HAP-1 (cell line): ENCODE measurements around the gene COL4A6.

Source experiments
- DNase-seq, 2 experiments: peaks; one replicate each; pipeline ENCODE4 v3.0.0-alpha.2; 2016 to 2020; ENCODE audit warnings: low spot score in 2 of 2
- H3K27me3 ChIP-seq: fragments of 250-450 bp; sonication (Bioruptor Pico); 2 replicates; pipeline ENCODE4 v1.5.1; 2020; ENCODE audit warnings: low read depth, mild to moderate bottlenecking, moderate library complexity
- H3K36me3 ChIP-seq: fragments of 250-450 bp; sonication (Bioruptor Pico); replicated peaks from 2 replicates; pipeline ENCODE4 v1.5.1; 2020; ENCODE audit warnings: mild to moderate bottlenecking
- H3K4me1 ChIP-seq: fragments of 250-450 bp; sonication (Bioruptor Pico); 2 replicates; pipeline ENCODE4 v1.5.1; 2020; ENCODE audit warnings: mild to moderate bottlenecking
- H3K4me3 ChIP-seq: fragments of 250-450 bp; sonication (Bioruptor Pico); 2 replicates; pipeline ENCODE4 v1.5.1; 2020; ENCODE audit warnings: mild to moderate bottlenecking, moderate library complexity
- H3K9me3 ChIP-seq: fragments of 250-450 bp; sonication (Bioruptor Pico); 2 replicates; pipeline ENCODE4 v1.5.1; 2020; ENCODE audit warnings: mild to moderate bottlenecking, moderate library complexity
- in situ Hi-C: fragments of 300-500 bp; cut with MboI; formaldehyde crosslinking; loops from 3 replicates; pipeline ENCODE4 v1.14.3; 2020; ENCODE audit warnings: low sequenced_read_pairs, inconsistent platforms, mixed read lengths

The COL4A6 gene

DNA sequence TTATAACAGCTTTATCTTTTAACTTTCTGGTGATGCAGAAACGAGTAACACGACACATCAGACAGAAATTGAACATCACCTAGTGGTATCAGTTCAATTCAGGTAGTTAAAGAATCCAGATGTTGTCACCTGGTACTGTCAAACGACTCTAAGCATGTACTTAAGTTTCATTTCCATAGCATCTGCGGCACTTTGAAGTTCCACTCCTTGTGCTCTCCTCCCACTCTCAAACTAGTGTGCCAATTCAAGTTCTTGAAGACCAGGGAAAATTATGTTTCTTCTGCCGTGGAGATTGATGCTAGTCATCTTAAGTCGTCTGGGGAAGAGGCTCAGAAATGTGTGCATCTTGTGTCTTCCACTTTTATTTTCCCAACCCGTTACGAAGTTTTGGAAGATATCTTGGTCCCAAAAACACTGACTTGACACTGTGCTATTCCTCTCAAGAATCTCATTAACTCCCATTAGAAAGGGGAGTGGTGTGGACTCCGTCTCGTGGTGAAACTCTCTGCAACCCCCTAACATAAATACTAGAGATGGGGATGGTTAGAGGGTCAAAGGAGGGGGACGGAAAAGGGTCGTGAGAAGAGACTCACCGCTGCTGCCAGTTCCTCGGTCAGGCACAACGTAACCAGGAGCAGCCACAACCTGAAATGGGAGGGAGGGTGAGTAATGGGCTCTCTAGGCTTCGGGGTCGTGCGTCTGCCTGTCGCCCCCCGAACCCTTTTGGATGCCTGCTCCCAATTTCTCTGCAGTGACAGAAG is 693 bp downstream of the COL4A6 start:
- no peaks in the 10 kb centered on the region for H3K27me3 ChIP-seq
- H3K4me1 ChIP-seq = peaks cover 30% of the 10 kb centered on the region
- in situ Hi-C loops = no loop called here
- no peaks in the 10 kb centered on the region for H3K9me3 ChIP-seq
- no peaks in the 10 kb centered on the region for H3K36me3 ChIP-seq
- DNase-seq = no peak
- peak overlapping the region; percentile 59 for H3K4me3 ChIP-seq

DNA sequence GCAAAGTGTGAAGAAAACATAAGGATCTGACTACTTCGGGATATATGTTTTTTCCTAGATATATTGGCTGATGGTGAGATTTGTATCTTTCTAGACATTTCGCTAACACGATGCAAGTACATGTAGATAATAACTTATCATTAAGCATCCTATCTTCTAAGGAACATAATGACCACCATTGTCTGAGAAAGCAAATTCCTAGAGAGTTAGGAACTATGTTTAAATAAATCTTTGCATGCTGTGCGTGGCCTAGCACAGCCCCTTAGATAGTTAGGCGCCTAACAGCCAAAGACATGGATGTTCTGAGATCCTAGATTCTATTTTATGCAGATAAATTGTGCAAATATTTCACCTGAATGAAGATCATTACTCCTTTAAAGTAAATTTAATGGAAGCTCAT is 3.0 kb downstream of the COL4A6 start:
- Histone ChIP-seq H3K4me3 (no peak overlapping the region), H3K9me3 (no peaks in the 10 kb centered on the region), H3K36me3 (no peaks in the 10 kb centered on the region), H3K4me1 (peaks cover 20% of the 10 kb centered on the region), H3K27me3 (no peaks in the 10 kb centered on the region)
- DNase-seq = no peak
- in situ Hi-C loops = no loop called here

DNA sequence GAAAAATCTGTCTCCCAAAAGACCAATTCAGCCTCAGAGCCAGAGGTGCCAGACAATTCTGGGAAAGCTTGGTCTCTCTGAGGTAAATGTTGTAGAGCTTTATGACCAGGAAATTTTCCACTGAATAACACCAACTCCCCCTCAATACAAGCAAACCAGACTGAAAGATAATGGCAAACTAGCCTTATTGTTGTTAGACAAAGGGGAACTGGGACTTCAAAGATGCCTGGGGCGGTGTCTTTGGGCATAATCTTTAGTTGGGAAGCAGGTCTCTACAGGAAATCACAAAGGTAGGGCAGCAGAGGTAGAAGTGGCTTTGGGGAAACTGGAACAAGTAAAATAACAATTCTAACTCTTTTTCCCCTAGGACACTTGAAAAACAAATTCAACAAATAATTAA is 12.0 kb downstream of the COL4A6 start:
- Histone ChIP-seq H3K4me3 (no peak overlapping the region), H3K27me3 (no peaks in the 10 kb centered on the region), H3K36me3 (no peaks in the 10 kb centered on the region), H3K4me1 (peaks cover 24% of the 10 kb centered on the region), H3K9me3 (no peaks in the 10 kb centered on the region)
- DNase-seq = peak; percentile 88 to 93
- in situ Hi-C loops = no loop called here

DNA sequence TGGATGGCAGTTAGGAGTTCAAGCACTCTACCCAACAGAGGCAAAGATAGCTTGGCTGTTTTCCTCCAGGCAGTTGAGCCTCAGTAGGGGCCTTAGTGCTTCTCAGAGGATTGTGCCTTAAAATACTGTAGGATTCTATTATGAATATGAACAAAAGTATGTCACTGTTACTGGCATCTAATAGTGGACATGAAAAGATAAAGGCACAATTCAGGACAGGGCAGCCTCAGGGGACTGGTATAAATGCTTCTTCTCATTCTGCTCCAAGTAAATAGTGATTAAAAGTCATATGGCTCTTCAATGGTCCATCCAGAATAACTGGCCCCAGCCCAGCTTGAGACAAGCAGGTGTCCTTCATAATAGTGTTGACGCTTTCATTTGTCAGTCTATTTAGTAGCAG is 17.7 kb downstream of the COL4A6 start:
- in situ Hi-C loops = no loop called here

DNA sequence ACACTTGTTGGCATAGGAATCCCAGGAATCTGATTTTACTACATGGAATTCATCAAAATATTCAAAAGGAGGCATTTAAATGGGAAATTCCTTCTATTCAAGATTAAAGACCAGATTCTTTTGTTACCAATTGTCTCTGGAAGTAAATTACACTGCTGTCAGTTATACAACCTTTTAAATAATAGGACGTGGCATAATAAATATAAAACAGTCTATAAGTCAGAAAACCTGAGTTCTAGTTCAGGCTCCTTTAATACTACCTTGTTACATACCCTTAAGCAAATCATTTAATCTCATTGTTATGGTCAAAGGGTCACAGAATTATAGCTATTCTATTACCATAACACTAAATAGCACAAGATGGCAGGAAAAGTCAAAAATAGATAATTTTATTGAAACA is 18.8 kb downstream of the COL4A6 start:
- H3K4me3 ChIP-seq = no peak overlapping the region
- H3K9me3 ChIP-seq = no peaks in the 10 kb centered on the region
- peak in 1 of 2 experiments; percentile 97 for DNase-seq
- in situ Hi-C loops = no loop called here
- H3K27me3 ChIP-seq = no peaks in the 10 kb centered on the region
- H3K4me1 ChIP-seq = peaks cover 61% of the 10 kb centered on the region
- no peaks in the 10 kb centered on the region for H3K36me3 ChIP-seq

More for the DNA sequence above, 17.7 kb downstream of the COL4A6 start:
- Histone ChIP-seq H3K9me3 (no peaks in the 10 kb centered on the region), H3K4me3 (no peak overlapping the region), H3K27me3 (no peaks in the 10 kb centered on the region), H3K36me3 (no peaks in the 10 kb centered on the region), H3K4me1 (peaks cover 64% of the 10 kb centered on the region)
- no peak for DNase-seq

DNA sequence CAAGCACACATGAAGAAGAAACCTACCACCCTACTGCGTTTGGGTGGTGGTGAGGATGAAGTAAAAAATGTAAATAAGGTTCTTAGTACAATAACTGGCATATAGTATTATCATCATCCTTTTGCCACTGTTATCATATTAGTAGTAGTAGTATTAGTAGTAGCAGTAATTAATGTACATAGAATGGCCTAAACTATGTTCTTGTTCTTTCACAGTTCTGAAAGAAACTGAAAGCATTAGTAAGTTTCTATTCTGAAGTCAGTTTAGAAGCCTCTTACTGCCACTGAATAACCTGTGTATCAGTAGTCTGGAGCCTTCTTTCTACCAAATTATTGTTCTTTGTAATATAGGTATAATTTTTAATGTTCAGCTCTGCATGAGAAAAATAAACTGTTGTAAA is 21.0 kb downstream of the COL4A6 start:
- Histone ChIP-seq H3K4me1 (peaks cover 52% of the 10 kb centered on the region), H3K36me3 (no peaks in the 10 kb centered on the region), H3K9me3 (no peaks in the 10 kb centered on the region), H3K4me3 (no peak overlapping the region), H3K27me3 (no peaks in the 10 kb centered on the region)
- in situ Hi-C loops = no loop called here
- DNase-seq = no peak

DNA sequence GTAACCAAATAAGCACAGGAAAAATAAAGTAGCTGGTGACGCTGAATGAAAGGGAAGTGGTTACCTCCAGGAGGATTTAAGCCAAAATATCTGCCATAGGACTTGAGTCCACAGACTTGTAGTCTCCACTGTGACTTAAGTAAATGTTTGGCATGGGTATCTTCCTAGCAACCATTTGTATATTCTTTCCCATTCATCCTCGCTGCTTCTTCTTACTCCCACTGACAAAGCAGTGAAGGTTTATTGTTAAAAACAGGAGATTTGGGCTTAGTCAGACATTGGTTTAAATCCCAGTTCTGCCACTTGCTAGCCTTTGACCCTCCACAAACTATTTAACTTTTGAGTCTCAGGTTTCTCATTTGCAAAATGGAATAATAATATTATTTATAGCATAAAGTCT is 22.3 kb downstream of the COL4A6 start:
- Histone ChIP-seq H3K9me3 (no peaks in the 10 kb centered on the region), H3K36me3 (no peaks in the 10 kb centered on the region), H3K4me1 (peaks cover 59% of the 10 kb centered on the region), H3K4me3 (no peak overlapping the region), H3K27me3 (no peaks in the 10 kb centered on the region)
- in situ Hi-C loops = no loop called here
- peak in 1 of 2 experiments; percentile 66 for DNase-seq

DNA sequence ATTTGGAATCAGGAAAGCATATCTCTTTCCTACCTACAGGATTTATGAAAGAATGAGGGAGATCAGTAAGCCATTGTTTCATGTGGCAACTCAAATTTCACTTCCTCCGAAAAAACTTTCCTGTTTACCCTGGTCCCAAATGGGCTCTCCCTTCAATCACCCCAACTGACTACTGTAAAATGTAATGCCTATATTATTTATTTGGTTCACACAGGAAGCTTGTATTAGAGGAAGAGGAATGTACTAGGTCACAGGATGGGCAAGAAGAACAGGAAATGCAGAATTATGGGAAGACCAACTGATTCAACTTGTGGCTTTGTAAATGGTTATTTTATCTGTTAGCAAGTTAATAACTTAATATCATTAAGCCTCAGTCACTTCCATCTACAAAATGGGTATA is 23.1 kb downstream of the COL4A6 start:
- Histone ChIP-seq H3K4me1 (peaks cover 52% of the 10 kb centered on the region), H3K27me3 (no peaks in the 10 kb centered on the region), H3K4me3 (no peak overlapping the region), H3K9me3 (no peaks in the 10 kb centered on the region), H3K36me3 (no peaks in the 10 kb centered on the region)
- DNase-seq = no peak
- in situ Hi-C loops = no loop called here

DNA sequence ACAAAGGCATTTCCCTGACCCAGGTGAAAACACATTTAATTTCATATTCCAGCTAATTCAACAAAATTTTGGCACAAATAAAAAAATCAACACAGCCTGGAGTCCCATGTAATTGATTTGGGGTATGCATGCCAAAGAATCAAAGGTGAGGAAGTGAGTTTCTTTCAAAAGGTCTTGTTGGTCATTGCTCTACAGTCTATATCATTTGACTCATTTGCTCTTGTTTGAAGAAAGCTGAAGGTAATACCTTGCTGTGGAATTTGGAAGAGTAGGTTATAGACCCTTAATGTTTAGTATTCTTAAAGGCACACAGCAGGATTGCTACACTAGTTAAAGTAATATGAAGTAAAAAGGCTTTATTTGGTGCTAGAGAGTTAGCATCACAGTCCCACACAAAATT is 25.4 kb downstream of the COL4A6 start:
- Histone ChIP-seq H3K27me3 (no peaks in the 10 kb centered on the region), H3K4me3 (no peak overlapping the region), H3K4me1 (peaks cover 30% of the 10 kb centered on the region), H3K36me3 (no peaks in the 10 kb centered on the region), H3K9me3 (no peaks in the 10 kb centered on the region)
- in situ Hi-C loops = no loop called here
- no peak for DNase-seq

DNA sequence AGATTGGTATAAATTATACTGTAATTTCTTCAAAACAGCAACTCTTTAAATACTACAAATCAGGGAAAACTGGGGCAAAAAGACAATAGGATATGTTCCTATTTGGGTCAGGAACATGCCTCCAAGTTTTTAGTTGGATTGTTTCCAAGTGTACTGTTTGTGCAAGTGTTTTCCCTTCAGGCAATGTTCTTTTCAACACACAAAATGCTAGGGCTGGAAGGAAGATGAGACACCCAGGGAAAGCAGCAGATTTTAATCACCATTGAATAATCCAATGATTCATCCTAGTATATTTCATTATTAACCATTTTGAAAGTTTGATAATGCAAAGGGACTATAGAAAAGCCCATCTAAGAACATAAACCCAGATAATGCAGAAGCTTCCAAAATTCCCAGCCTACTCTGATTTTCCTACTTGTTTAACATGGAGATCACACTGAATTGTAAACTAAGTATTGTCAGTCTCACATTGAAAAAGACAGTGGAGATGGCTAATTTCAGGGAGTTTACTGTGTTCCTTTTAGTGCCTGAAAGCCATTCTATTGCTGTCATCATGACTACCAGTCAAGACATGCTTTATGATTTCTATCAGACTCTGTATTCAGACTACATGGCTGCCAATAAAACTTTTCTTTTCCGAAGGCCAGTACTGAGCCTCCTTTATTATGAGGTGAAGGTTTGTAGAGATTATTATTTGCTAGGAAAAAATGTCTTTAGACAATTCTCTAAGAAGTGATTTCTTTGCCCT is 38.6 kb downstream of the COL4A6 start:
- no peaks in the 10 kb centered on the region for H3K9me3 ChIP-seq
- in situ Hi-C loops = no loop called here
- H3K4me1 ChIP-seq = peaks cover 68% of the 10 kb centered on the region
- no peak overlapping the region for H3K4me3 ChIP-seq
- H3K36me3 ChIP-seq = no peaks in the 10 kb centered on the region
- peak; percentile 38 to 80 for DNase-seq
- H3K27me3 ChIP-seq = no peaks in the 10 kb centered on the region

DNA sequence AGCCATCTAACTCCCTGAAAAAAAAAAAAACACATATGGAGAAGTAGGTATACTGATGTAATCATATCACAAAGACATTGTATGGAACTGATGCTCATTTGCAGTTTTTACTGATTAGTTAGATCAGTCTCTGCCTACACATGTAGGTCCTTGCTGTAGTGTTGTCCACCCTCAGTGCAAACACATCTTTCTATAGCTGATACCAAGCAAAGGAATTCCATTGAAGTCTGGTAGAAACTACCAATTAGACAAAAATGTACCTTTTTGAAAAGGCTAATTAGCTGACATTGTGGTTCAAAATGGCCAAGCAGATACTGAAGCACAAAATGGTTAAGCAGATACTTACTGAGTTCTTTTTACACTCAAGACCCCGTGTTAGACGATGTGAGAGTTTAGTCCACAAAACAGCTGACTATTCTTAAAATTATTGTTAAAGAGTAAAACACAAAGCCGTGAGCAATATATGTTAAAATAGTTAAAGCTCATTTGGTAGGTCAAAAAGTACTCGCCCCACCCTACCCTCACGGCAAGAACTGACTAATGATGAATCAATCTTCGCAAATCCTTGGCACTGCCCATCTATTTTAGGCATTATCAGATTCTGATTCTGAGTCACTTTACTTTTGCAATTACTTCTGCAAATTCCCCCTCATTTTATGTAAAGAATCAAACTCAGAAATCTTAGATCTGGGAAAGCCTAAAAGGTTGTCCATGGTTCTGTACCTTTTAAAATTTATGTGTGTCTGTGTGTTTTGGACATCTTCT is 40.4 kb downstream of the COL4A6 start:
- H3K4me3 ChIP-seq = no peak overlapping the region
- in situ Hi-C loops = no loop called here
- DNase-seq = no peak
- no peaks in the 10 kb centered on the region for H3K36me3 ChIP-seq
- peaks cover 71% of the 10 kb centered on the region for H3K4me1 ChIP-seq
- no peaks in the 10 kb centered on the region for H3K9me3 ChIP-seq
- no peaks in the 10 kb centered on the region for H3K27me3 ChIP-seq

DNA sequence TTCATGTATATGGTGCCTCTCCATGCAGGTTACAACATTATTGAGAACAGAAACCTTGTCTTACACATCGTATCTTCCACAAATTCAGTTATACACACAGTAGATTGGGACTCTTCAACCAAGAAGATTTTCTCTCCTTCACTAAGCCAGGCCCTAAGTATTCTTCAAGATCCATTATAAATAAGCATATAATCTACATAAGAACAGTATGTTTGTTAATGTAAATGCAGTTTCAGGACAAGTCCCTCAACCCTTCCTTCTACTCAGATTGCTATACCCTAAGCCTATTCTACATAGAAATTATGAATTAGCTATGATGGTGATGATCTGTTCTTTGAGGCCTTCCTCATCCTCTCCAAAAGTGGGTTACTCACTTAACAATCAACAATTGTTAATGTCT is 41.2 kb downstream of the COL4A6 start:
- in situ Hi-C loops = no loop called here
- Histone ChIP-seq H3K36me3 (no peaks in the 10 kb centered on the region), H3K27me3 (no peaks in the 10 kb centered on the region), H3K4me3 (no peak overlapping the region), H3K9me3 (no peaks in the 10 kb centered on the region), H3K4me1 (peaks cover 67% of the 10 kb centered on the region)
- DNase-seq = peak in 1 of 2 experiments; percentile 79

DNA sequence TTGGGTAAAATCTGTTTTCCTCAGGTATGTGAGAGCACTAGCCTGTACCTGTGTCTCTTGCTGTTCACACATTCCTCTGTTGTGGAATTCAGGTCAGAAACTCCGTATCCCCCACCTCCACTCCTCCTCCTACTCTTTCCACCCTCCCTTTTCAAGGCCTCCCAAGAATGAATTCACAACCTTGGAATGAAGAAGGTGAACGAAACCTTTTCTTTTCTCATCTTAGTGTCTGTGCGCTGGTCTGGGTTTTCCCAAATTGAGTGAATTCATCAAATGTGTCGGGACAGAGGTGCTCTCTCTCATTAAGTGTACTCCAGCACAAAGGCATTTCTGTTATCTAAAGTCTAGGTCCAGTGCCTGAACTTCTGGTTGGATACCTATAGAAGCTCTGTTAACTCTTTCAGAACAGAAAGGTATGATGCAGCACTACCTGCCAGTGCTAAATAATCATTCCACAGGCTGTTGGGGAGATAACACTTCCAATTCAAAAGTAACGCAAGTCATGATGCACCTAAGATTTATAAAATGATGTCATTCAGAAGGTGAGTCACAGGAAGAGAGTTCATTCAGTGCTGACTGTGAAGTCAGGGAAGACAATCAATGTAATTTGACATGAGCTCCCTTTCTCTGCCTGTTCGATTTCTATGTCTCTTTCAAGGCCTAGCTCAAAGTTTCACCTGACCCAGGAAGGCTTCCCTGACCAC is 41.9 kb downstream of the COL4A6 start:
- H3K27me3 ChIP-seq = no peaks in the 10 kb centered on the region
- peaks cover 61% of the 10 kb centered on the region for H3K4me1 ChIP-seq
- DNase-seq = no peak
- H3K36me3 ChIP-seq = no peaks in the 10 kb centered on the region
- H3K9me3 ChIP-seq = no peaks in the 10 kb centered on the region
- in situ Hi-C loops = no loop called here
- H3K4me3 ChIP-seq = no peak overlapping the region
